Umbilical cord (tissue), 2 donors: ENCODE results near the gene TMEM235. TPM values are rescaled to one million over a fixed set of nuclear protein-coding genes. Genes with fewer than 3 reads are reported as not detected.
A peak's percentile ranks its signal among the peaks of the same experiment; 100 is the strongest.

Experiments used
- DNase-seq: peaks from one replicate; pipeline ENCODE4 v3.0.0-alpha.2; 2015; ENCODE audit warnings: low spot score
- total RNA-seq: library from RNA; depleted of rRNA; stranded (reverse); fragments of >200 nt; gene quantifications from one replicate; pipeline ENCODE4 v1.2.3, GENCODE V29; 2014; ENCODE audit warnings: low replicate concordance; ENCODE audit not compliant: insufficient read depth

Gene TMEM235
- total RNA-seq, 1 donor from 2014 or later: 0.96 TPM

- no peak for DNase-seq
These were observed 23.7 kb downstream of the TMEM235 start for GRCh38 chr17:78255029-78255656.

- DNase-seq: no peak
These were observed 24.7 kb downstream of the TMEM235 start for GRCh38 chr17:78255953-78256706.

GRCh38 chr17:78256707-78257591 lies 25.5 kb downstream of the TMEM235 start:
- peak; percentile 84 for DNase-seq

- DNase-seq: peak; percentile 70
These were observed 26.4 kb downstream of the TMEM235 start for GRCh38 chr17:78257810-78258322.

- peak; percentile 66 for DNase-seq
These were observed 27.1 kb downstream of the TMEM235 start for GRCh38 chr17:78258323-78259191.

GRCh38 chr17:78259192-78259554 lies 27.7 kb downstream of the TMEM235 start:
- no peak for DNase-seq

- DNase-seq: peak; percentile 64
These were observed 31.8 kb downstream of the TMEM235 start for GRCh38 chr17:78263063-78263735.

GRCh38 chr17:78263736-78264340 lies 32.4 kb downstream of the TMEM235 start:
- no peak for DNase-seq

GRCh38 chr17:78264590-78264989 lies 33.2 kb downstream of the TMEM235 start:
- DNase-seq: no peak

GRCh38 chr17:78265121-78265520 lies 33.7 kb downstream of the TMEM235 start:
- DNase-seq: no peak

- DNase-seq: no peak
These were observed 34.8 kb downstream of the TMEM235 start for GRCh38 chr17:78266231-78266631.

- no peak for DNase-seq
These were observed 35.3 kb downstream of the TMEM235 start for GRCh38 chr17:78266771-78267170.

- no peak for DNase-seq
These were observed 36.0 kb downstream of the TMEM235 start for GRCh38 chr17:78267253-78268073.

- DNase-seq: no peak
These were observed 36.9 kb downstream of the TMEM235 start for GRCh38 chr17:78268191-78268874.

- DNase-seq: peak; percentile 83
These were observed 37.8 kb downstream of the TMEM235 start for GRCh38 chr17:78268951-78269905.

- DNase-seq: no peak
These were observed 38.5 kb downstream of the TMEM235 start for GRCh38 chr17:78269955-78270381.

GRCh38 chr17:78271419-78272170 lies 40.2 kb downstream of the TMEM235 start:
- no peak for DNase-seq
